ENCODE data around the gene IL31RA.

IL31RA gene

GRCh38 chr5:55841976-55842375 lies 9.2 kb upstream of the IL31RA start:
- Histone ChIP-seq H3K27me3 (ENCODE audit: low read depth, low read length) (no peaks in the 10 kb centered on the region), H3K4me1 (ENCODE audit: control insufficient read depth in 1 of 2, insufficient read depth in 2 of 2, low read length in 2 of 2) (no peaks in the 10 kb centered on the region), H3K4me3 (ENCODE audit: low read depth in 1 of 2, low read length in 2 of 2) (no peak overlapping the region), H3K9me3 (ENCODE audit: control insufficient read depth in 1 of 2, low read length in 2 of 2) (peaks cover 0 to 9% of the 10 kb centered on the region in 2 donors), H3K36me3 (ENCODE audit: control insufficient read depth in 1 of 2, insufficient read depth in 2 of 2, low read length in 2 of 2) (no peaks in the 10 kb centered on the region), H3K27ac (ENCODE audit: low read length) (no peak overlapping the region)

DNA sequence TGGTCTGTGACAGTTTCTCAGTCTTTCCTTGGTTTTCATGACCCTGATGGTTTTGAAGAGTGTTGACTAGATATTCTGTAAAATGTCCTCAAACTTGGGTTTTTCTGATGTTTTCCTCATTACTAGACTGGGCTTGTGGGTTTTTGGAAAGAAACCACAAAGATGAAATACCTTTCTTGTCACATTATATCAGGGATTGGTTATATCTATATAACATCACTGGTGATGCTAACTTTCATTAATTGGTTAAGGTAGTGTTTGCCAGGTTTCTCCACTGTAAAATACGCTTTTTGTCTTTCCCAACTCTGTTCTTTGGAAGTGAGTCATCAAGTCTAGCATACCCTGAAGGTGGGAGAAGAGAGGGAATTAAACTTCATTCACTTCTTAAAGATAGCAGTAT lies 3.3 kb upstream of the IL31RA start:
- Histone ChIP-seq H3K4me1 (ENCODE audit: control insufficient read depth in 1 of 2, insufficient read depth in 2 of 2, low read length in 2 of 2) (no peaks in the 10 kb centered on the region), H3K27me3 (ENCODE audit: low read depth, low read length) (no peaks in the 10 kb centered on the region), H3K9me3 (ENCODE audit: control insufficient read depth in 1 of 2, low read length in 2 of 2) (peaks cover 0 to 8% of the 10 kb centered on the region in 2 donors), H3K36me3 (ENCODE audit: control insufficient read depth in 1 of 2, insufficient read depth in 2 of 2, low read length in 2 of 2) (no peaks in the 10 kb centered on the region), H3K4me3 (ENCODE audit: low read depth in 1 of 2, low read length in 2 of 2) (no peak overlapping the region), H3K27ac (ENCODE audit: low read length) (no peak overlapping the region)

GRCh38 chr5:55848783-55849182 lies 2.4 kb upstream of the IL31RA start:
- H3K27me3 ChIP-seq (ENCODE audit: low read depth, low read length): no peaks in the 10 kb centered on the region

GRCh38 chr5:55851675-55851979 lies 470 bp downstream of the IL31RA start:
- Histone ChIP-seq H3K4me3 (ENCODE audit: low read depth in 1 of 2, low read length in 2 of 2) (no peak overlapping the region), H3K9me3 (ENCODE audit: control insufficient read depth in 1 of 2, low read length in 2 of 2) (no peaks in the 10 kb centered on the region)

More at GRCh38 chr5:55848783-55849182, 2.4 kb upstream of the IL31RA start:
- H3K4me3 ChIP-seq (ENCODE audit: low read depth in 1 of 2, low read length in 2 of 2): no peak overlapping the region
- peaks cover 0 to 5% of the 10 kb centered on the region in 2 donors for H3K9me3 ChIP-seq (ENCODE audit: control insufficient read depth in 1 of 2, low read length in 2 of 2)
- H3K27ac ChIP-seq (ENCODE audit: low read length): no peak overlapping the region
- H3K4me1 ChIP-seq (ENCODE audit: control insufficient read depth in 1 of 2, insufficient read depth in 2 of 2, low read length in 2 of 2): no peaks in the 10 kb centered on the region
- no peaks in the 10 kb centered on the region for H3K36me3 ChIP-seq (ENCODE audit: control insufficient read depth in 1 of 2, insufficient read depth in 2 of 2, low read length in 2 of 2)

DNA sequence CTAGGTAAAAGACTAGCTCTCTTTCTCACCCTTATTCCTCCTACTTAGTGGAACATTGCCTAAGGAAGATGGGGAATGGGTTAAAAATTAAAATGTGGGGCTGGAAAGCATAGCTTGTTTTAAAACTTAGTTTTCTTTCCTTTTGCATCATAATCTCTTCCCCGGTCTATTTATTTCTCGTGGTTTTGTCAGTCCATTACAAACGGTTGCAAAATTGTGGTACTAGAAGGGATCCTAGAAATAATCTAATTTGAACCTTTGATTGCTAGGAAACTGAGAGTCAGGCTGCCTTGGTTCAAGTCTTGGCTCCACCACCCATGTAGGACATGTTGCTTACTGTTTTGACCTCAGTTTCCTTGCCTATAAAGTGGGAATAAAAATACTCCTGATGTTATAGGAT lies 1.3 kb downstream of the IL31RA start:
- no peaks in the 10 kb centered on the region for H3K4me1 ChIP-seq (ENCODE audit: control insufficient read depth in 1 of 2, insufficient read depth in 2 of 2, low read length in 2 of 2)
- H3K4me3 ChIP-seq (ENCODE audit: low read depth in 1 of 2, low read length in 2 of 2): no peak overlapping the region
- no peaks in the 10 kb centered on the region for H3K36me3 ChIP-seq (ENCODE audit: control insufficient read depth in 1 of 2, insufficient read depth in 2 of 2, low read length in 2 of 2)
- H3K9me3 ChIP-seq (ENCODE audit: control insufficient read depth in 1 of 2, low read length in 2 of 2): no peaks in the 10 kb centered on the region
- no peak overlapping the region for H3K27ac ChIP-seq (ENCODE audit: low read length)
- no peaks in the 10 kb centered on the region for H3K27me3 ChIP-seq (ENCODE audit: low read depth, low read length)

More at GRCh38 chr5:55851675-55851979, 470 bp downstream of the IL31RA start:
- no peaks in the 10 kb centered on the region for H3K36me3 ChIP-seq (ENCODE audit: control insufficient read depth in 1 of 2, insufficient read depth in 2 of 2, low read length in 2 of 2)
- no peaks in the 10 kb centered on the region for H3K27me3 ChIP-seq (ENCODE audit: low read depth, low read length)
- no peaks in the 10 kb centered on the region for H3K4me1 ChIP-seq (ENCODE audit: control insufficient read depth in 1 of 2, insufficient read depth in 2 of 2, low read length in 2 of 2)
- H3K27ac ChIP-seq (ENCODE audit: low read length): no peak overlapping the region

DNA sequence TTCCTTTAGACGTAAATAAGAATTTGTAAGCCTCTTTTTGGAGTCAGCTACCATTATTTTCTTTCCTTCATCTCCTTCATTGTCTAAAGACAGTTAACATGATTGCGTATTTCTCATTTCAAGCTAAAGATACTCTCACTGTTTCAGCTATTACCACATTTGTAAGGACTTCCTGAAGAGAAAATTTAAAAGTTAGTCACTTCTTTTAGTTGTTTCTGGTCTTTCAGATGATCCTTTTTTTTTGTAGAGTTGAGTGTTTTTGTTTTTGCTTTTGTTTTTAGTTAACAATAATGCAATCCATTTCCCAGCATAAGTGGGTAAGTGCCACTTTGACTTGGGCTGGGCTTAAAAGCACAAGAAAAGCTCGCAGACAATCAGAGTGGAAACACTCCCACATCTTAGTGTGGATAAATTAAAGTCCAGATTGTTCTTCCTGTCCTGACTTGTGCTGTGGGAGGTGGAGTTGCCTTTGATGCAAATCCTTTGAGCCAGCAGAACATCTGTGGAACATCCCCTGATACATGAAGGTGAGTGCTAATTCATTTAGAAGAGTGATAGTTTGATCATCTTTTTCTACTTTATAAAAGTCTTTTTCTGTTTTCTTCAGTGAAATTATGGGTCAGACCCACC lies 2.0 kb downstream of the IL31RA start:
- Histone ChIP-seq H3K9me3 (ENCODE audit: control insufficient read depth in 1 of 2, low read length in 2 of 2) (no peaks in the 10 kb centered on the region), H3K4me3 (ENCODE audit: low read depth in 1 of 2, low read length in 2 of 2) (no peak overlapping the region), H3K27me3 (ENCODE audit: low read depth, low read length) (no peaks in the 10 kb centered on the region), H3K36me3 (ENCODE audit: control insufficient read depth in 1 of 2, insufficient read depth in 2 of 2, low read length in 2 of 2) (no peaks in the 10 kb centered on the region), H3K27ac (ENCODE audit: low read length) (no peak overlapping the region), H3K4me1 (ENCODE audit: control insufficient read depth in 1 of 2, insufficient read depth in 2 of 2, low read length in 2 of 2) (no peaks in the 10 kb centered on the region)

GRCh38 chr5:55853818-55854217 lies 2.7 kb downstream of the IL31RA start:
- no peaks in the 10 kb centered on the region for H3K4me1 ChIP-seq (ENCODE audit: control insufficient read depth in 1 of 2, insufficient read depth in 2 of 2, low read length in 2 of 2)
- H3K4me3 ChIP-seq (ENCODE audit: low read depth in 1 of 2, low read length in 2 of 2): no peak overlapping the region
- H3K27me3 ChIP-seq (ENCODE audit: low read depth, low read length): no peaks in the 10 kb centered on the region
- H3K36me3 ChIP-seq (ENCODE audit: control insufficient read depth in 1 of 2, insufficient read depth in 2 of 2, low read length in 2 of 2): no peaks in the 10 kb centered on the region
- no peaks in the 10 kb centered on the region for H3K9me3 ChIP-seq (ENCODE audit: control insufficient read depth in 1 of 2, low read length in 2 of 2)
- H3K27ac ChIP-seq (ENCODE audit: low read length): no peak overlapping the region

DNA sequence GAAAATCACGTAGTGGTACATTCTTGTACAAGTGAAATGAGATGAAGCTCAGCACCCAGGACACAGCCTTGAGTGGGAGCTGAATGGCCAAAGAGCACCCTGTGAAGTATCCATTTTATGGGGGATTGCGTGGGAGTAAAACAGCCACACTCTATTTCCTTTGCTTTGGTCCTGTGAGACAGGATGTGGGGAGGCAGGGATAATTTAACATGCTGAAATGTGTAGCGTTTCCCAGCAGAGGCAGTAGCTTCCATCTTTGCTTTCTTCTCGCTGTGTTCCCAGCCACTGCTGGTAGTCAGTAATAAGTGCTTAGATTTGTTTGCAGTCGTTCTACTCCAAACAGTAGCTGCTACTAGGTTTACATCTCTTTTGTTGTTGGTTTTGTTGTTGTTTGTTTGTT lies 4.4 kb downstream of the IL31RA start:
- Histone ChIP-seq H3K4me3 (ENCODE audit: low read depth in 1 of 2, low read length in 2 of 2) (no peak overlapping the region), H3K36me3 (ENCODE audit: control insufficient read depth in 1 of 2, insufficient read depth in 2 of 2, low read length in 2 of 2) (no peaks in the 10 kb centered on the region), H3K4me1 (ENCODE audit: control insufficient read depth in 1 of 2, insufficient read depth in 2 of 2, low read length in 2 of 2) (no peaks in the 10 kb centered on the region), H3K27ac (ENCODE audit: low read length) (no peak overlapping the region), H3K27me3 (ENCODE audit: low read depth, low read length) (no peaks in the 10 kb centered on the region), H3K9me3 (ENCODE audit: control insufficient read depth in 1 of 2, low read length in 2 of 2) (no peaks in the 10 kb centered on the region)

DNA sequence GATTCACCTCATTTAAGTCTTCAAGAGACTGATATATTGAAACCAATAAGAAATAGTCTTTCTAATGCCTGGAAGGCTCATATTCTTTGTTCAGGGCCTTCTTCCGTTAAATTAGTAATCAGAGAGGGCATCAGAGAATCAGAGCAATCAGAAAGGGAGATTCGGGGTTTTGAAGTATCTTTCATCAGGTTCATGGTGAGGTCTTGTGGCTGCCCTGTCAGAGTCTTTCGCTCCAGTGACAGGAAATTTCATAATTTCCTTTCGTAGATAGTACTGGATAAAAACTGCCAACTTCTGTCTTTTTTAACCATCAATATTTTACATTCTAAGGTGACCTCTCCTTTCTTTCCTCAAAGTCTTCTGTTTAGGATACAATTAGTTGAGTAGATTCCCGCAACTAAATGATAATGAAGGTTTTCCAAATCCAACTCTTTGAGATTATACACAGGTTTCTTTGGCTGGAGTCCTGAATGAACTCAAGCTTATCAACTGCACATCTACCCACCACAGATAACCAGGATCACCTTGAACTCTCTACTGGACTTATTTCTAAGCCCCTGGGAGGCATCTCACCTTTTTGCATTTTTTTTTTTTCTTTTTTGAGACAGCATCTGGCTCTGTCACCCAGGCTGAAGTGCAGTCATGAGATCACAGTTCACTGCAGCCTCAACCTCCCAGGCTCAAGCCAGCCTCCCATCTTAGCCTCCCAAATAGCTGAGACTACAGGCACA lies 5.5 kb downstream of the IL31RA start:
- H3K27ac ChIP-seq (ENCODE audit: low read length): no peak overlapping the region
- no peaks in the 10 kb centered on the region for H3K36me3 ChIP-seq (ENCODE audit: control insufficient read depth in 1 of 2, insufficient read depth in 2 of 2, low read length in 2 of 2)
- no peaks in the 10 kb centered on the region for H3K9me3 ChIP-seq (ENCODE audit: control insufficient read depth in 1 of 2, low read length in 2 of 2)
- no peaks in the 10 kb centered on the region for H3K4me1 ChIP-seq (ENCODE audit: control insufficient read depth in 1 of 2, insufficient read depth in 2 of 2, low read length in 2 of 2)
- no peaks in the 10 kb centered on the region for H3K27me3 ChIP-seq (ENCODE audit: low read depth, low read length)
- H3K4me3 ChIP-seq (ENCODE audit: low read depth in 1 of 2, low read length in 2 of 2): no peak overlapping the region

- no peaks in the 10 kb centered on the region for H3K36me3 ChIP-seq (ENCODE audit: control insufficient read depth in 1 of 2, insufficient read depth in 2 of 2, low read length in 2 of 2)
- H3K27ac ChIP-seq (ENCODE audit: low read length): no peak overlapping the region
- H3K4me3 ChIP-seq (ENCODE audit: low read depth in 1 of 2, low read length in 2 of 2): no peak overlapping the region
- no peaks in the 10 kb centered on the region for H3K4me1 ChIP-seq (ENCODE audit: control insufficient read depth in 1 of 2, insufficient read depth in 2 of 2, low read length in 2 of 2)
- no peaks in the 10 kb centered on the region for H3K9me3 ChIP-seq (ENCODE audit: control insufficient read depth in 1 of 2, low read length in 2 of 2)
- H3K27me3 ChIP-seq (ENCODE audit: low read depth, low read length): no peaks in the 10 kb centered on the region
Observed at GRCh38 chr5:55857247-55857640, 6.1 kb downstream of the IL31RA start.

- no peak overlapping the region for H3K4me3 ChIP-seq (ENCODE audit: low read depth in 1 of 2, low read length in 2 of 2)
Observed at GRCh38 chr5:55858104-55858503, 6.9 kb downstream of the IL31RA start.

GRCh38 chr5:55860288-55860687 lies 9.1 kb downstream of the IL31RA start:
- no peak overlapping the region for H3K4me3 ChIP-seq (ENCODE audit: low read depth in 1 of 2, low read length in 2 of 2)

More at GRCh38 chr5:55858104-55858503, 6.9 kb downstream of the IL31RA start:
- Histone ChIP-seq H3K36me3 (ENCODE audit: control insufficient read depth in 1 of 2, insufficient read depth in 2 of 2, low read length in 2 of 2) (no peaks in the 10 kb centered on the region), H3K4me1 (ENCODE audit: control insufficient read depth in 1 of 2, insufficient read depth in 2 of 2, low read length in 2 of 2) (no peaks in the 10 kb centered on the region), H3K27ac (ENCODE audit: low read length) (no peak overlapping the region), H3K27me3 (ENCODE audit: low read depth, low read length) (no peaks in the 10 kb centered on the region), H3K9me3 (ENCODE audit: control insufficient read depth in 1 of 2, low read length in 2 of 2) (no peaks in the 10 kb centered on the region)

More at GRCh38 chr5:55860288-55860687, 9.1 kb downstream of the IL31RA start:
- Histone ChIP-seq H3K27ac (ENCODE audit: low read length) (no peak overlapping the region), H3K36me3 (ENCODE audit: control insufficient read depth in 1 of 2, insufficient read depth in 2 of 2, low read length in 2 of 2) (no peaks in the 10 kb centered on the region), H3K9me3 (ENCODE audit: control insufficient read depth in 1 of 2, low read length in 2 of 2) (no peaks in the 10 kb centered on the region), H3K27me3 (ENCODE audit: low read depth, low read length) (no peaks in the 10 kb centered on the region), H3K4me1 (ENCODE audit: control insufficient read depth in 1 of 2, insufficient read depth in 2 of 2, low read length in 2 of 2) (no peaks in the 10 kb centered on the region)
